LNCaP clone FGC (cell line): Measurements from ENCODE around the gene AMZ2.

Experiments
- DNase-seq: peaks from one replicate; pipeline ENCODE4 v3.0.0-alpha.2; 2011; ENCODE audit warnings: low read depth
- H3K4me3 ChIP-seq: 2 replicates; pipeline ENCODE4 v1.5.1; 2011; ENCODE audit warnings: mild to moderate bottlenecking, low read depth, low read length, control low read depth
- TF ChIP-seq, protein P1 (sequence below): IDR thresholded peaks from 2 replicates; pipeline ENCODE4 v1.5.1; 2012; ENCODE audit warnings: mild to moderate bottlenecking; ENCODE audit not compliant: control insufficient read depth, insufficient read depth; ENCODE audit errors: extremely low read depth

AMZ2 gene

DNA sequence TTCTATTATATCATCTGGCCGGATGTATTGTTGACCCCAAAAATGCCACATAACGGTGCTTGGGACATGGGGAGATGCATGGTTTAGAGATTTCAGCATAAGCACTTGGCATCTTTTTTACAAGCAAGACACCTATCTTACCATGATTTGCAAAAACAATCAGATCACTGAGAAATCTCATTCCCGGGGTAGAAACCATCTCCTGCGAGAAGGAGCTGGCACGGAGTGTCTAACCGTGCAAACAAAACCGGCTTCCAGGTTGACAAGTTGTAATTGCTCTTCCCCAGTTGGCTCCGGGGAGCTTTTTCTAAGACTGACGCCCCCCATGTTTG lies 42.1 kb downstream of the AMZ2 start:
- peak overlapping the region; percentile 58 for H3K4me3 ChIP-seq
- DNase-seq: no peak
- TF ChIP-seq, protein P1, sequence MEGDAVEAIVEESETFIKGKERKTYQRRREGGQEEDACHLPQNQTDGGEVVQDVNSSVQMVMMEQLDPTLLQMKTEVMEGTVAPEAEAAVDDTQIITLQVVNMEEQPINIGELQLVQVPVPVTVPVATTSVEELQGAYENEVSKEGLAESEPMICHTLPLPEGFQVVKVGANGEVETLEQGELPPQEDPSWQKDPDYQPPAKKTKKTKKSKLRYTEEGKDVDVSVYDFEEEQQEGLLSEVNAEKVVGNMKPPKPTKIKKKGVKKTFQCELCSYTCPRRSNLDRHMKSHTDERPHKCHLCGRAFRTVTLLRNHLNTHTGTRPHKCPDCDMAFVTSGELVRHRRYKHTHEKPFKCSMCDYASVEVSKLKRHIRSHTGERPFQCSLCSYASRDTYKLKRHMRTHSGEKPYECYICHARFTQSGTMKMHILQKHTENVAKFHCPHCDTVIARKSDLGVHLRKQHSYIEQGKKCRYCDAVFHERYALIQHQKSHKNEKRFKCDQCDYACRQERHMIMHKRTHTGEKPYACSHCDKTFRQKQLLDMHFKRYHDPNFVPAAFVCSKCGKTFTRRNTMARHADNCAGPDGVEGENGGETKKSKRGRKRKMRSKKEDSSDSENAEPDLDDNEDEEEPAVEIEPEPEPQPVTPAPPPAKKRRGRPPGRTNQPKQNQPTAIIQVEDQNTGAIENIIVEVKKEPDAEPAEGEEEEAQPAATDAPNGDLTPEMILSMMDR: no peak

DNA sequence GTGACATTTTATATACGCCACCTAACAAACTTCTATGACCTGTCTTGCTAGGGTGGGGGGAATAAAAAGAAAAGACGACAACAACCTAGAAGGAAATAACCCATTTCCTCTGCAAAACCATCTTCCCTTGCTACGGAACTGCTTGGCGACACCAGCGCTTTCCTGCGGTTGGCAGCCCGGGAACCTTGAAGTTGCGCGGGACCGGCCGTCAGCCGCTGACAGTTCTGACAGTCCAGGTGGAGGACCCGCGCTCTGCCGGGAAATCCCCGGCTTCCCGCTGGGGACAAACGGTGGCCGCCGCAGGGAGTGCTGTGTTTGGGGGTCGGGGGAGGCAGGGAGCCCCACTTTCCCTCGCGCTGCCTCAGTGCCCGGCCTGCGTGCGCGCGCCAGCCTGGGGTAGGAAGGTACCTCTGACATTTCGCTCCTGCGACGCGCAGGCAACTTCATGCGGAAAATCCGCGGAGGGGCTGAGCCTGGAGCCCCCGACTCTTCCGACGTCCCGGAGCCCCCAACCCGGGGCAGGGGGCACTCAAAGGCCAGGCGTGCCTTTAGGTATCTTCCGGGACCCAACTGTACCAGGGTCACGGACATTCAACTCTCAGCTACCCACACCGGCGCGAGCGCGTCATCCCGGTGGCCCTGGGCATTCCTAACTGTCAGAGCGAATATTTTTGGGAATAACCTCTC lies 42.6 kb downstream of the AMZ2 start:
- H3K4me3 ChIP-seq: peak overlapping the region; percentile 58
- TF ChIP-seq, protein P1: no peak
- DNase-seq: no peak

DNA sequence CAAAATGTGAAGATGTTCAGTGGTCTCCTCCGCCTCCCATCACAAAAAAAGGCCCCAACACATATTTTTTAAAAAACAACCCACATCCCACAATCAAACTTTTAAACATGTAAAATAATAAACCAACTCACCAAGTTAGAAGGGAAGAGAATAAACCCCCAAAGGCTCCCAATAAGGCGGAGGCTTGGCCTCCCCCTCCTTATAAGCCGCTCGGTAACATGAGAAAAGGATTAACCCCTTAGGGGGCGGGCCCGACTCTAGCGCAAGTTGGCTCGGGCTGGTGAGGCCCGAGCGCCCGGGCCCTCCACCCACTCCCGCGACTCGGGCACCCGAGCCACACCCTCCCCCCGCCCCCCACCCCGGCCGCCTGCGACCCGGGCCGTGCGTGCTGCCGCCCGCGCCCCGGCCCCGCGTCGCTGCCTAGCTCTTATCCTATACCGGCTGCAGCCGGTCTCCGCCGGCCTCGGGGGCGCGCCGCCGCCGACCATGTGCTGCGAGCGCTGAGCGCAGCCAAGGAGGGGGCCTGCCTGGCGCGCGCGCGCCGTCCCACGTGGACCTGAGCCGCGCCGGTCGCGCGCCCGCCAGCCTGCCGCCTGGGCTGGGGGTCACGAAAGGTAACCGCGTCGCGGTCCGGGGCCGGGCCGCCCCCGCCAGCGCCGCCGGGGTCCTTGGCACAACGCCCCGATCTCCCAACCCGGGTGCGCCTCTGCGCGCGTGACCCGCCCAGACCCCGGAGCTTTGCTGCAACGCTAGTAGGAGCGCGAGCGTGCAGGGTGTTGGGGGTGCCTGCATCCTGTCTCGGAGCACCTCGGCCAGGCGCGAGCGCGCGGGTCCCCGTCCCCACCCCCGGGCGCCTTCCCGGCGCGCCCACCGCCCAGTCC lies 43.4 kb downstream of the AMZ2 start, which contains the start of the genes ARSG and SLC16A6:
Gene ARSG, plus strand, starts transcription at position 541 of the 881 bp plus-strand sequence. CDS start 15,999 bp downstream, outside the sequence.
Gene SLC16A6, minus strand, starts transcription at position 173 of the 881 bp plus-strand sequence. CDS start 12,807 bp downstream, outside the sequence.
- TF ChIP-seq, protein P1: no peak
- DNase-seq: no peak

DNA sequence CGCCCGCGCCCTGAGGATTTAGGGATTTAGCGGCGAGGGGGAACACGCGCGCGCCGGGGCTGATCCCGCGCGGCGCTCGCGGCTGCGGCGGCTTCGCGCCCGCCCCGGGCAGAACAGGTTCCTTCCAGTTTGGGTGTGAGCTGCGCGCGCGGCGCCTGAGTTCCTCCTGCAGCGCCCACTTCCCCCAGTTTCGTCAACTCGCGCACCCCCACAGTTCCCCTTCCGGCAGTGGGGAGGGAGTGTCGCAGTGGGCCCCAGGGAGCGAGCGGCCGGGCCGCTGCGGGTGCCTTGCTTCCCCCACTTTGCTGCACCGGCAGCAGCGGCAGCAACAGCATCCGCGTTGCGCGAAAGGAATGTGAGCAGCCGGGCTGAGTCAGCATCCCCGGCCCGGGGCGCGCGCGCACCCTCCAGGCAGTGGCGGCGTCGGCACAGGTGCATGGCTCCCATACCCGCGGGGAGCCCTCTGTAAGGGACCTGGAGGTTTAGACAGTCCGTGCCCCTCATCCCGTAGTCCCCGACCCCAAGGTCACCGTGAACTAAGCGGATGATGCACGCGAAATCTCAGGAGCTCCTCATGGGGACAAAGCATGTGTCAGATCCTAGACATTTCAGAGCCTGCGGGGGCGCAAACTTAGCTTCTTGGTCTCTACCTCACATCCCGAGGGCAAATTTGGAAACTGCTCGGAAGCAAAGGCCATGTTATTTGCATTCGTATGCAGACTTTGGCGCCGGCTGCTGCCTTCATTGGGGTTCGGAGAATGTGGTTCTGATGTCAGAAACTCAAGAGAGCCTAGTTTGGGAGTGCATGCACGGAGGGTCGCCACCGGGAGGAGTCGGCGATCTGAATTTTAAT lies 44.2 kb downstream of the AMZ2 start:
- no peak for DNase-seq
- TF ChIP-seq, protein P1: no peak
- H3K4me3 ChIP-seq: peak overlapping the region; percentile 58

More for the DNA sequence above, 43.4 kb downstream of the AMZ2 start, which contains the start of the genes ARSG and SLC16A6:
- H3K4me3 ChIP-seq: peak within 1 kb of the TSS; percentile 58

DNA sequence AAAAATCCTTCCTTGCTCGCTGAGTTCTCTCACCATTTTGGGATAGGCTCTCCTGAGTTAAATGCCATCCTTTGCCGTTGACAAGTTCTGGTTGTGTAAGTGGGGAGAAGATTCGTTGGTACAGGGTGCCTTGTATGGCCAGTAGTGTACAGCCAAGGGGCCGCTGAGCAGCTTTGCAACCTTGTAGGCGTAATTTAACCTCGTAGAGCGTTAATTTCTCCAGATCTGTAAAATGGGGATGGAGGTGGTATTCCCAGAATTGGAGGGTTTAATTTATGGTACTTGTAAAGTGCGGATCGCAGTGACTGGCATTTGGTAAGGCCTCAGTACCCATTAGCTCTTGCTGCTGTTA lies 44.8 kb downstream of the AMZ2 start:
- TF ChIP-seq, protein P1: no peak
- no peak for DNase-seq
- peak overlapping the region; percentile 58 for H3K4me3 ChIP-seq

DNA sequence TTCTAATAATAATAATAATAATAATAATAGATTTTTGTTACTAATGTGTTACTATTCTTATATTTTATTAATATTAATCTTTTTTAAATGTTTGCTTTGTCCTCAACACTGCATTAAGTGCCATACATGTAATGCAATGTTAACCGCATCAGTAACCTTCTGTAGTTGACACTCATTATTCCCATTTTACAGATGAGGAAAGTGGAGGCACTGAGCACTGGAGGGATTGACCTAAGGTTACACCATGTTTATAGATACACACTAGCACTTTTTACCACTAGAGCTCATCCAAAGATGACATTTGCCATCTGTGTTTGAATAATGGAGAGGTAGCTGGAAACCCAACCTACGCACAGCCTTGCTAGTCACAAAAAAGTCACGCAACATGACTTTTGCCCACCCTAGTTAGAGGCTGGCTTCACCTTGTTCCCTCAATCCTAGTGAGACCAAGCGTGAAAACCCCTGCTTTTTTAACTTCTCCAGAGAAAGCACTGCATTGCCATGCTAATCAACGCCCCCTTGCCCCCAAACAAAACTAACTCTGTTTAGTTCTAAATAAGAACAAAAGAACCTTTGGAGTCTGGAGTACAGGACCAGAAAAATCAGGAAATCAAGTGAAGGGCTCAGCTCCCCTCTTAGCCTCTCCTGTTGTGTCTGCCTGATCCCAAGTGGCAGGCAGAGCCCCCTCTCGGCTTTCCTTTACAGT lies 45.8 kb downstream of the AMZ2 start:
- TF ChIP-seq, protein P1: no peak
- H3K4me3 ChIP-seq: no peak overlapping the region
- no peak for DNase-seq
